Activated T-cell treated with anti-CD3 and anti-CD28 coated beads, Interleukin-2, amount 50 U/mL, for 72 hours (primary cell): Measurements from ENCODE around the gene CD82. TPM values are rescaled to one million over a fixed set of nuclear protein-coding genes. Genes with fewer than 3 reads are reported as not detected.
"Not testable (repeated sequence)": the region's sequence is repeated elsewhere in the genome, so short reads cannot be mapped to it uniquely, and the experiment has no call there.

Experiments used
- ATAC-seq, 2 donors: fragments of 150-1000 bp; cut with Tn5 transposase; replicated peaks in 1 of 2; 2 replicates each; pipeline ENCODE4 v1.10.0; 2021; ENCODE audit warnings: moderate library complexity in 2 of 2, mild to moderate bottlenecking in 1 of 2
- DNase-seq, 2 donors: peaks; one replicate each; pipeline ENCODE4 v3.0.0; 2021 to 2022; ENCODE audit warnings: mixed read lengths in 1 of 2
- H3K27ac Mint-ChIP-seq: one replicate; pipeline ENCODE4 v1.8.0; 2022; ENCODE audit warnings: mild to moderate bottlenecking, moderate library complexity, mixed read lengths
- H3K27me3 Mint-ChIP-seq: one replicate; pipeline ENCODE4 v1.8.0; 2022; ENCODE audit warnings: low read depth, mixed read lengths
- H3K36me3 Mint-ChIP-seq, 2 donors: one replicate each; pipeline ENCODE4 v1.8.0; 2022; ENCODE audit warnings: mixed read lengths in 2 of 2, mild to moderate bottlenecking in 1 of 2; ENCODE audit not compliant: insufficient read depth in 2 of 2
- H3K4me1 Mint-ChIP-seq: one replicate; pipeline ENCODE4 v1.8.0; 2022; ENCODE audit warnings: low read depth, mixed read lengths
- H3K4me3 Mint-ChIP-seq, 2 donors: one replicate each; pipeline ENCODE4 v1.8.0; 2022; ENCODE audit warnings: mild to moderate bottlenecking in 2 of 2, mixed read lengths in 2 of 2, moderate library complexity in 2 of 2
- H3K9me3 Mint-ChIP-seq, 2 donors: one replicate each; pipeline ENCODE4 v1.8.0; 2022; ENCODE audit warnings: mixed read lengths in 2 of 2
- total RNA-seq, 2 donors: library from RNA; stranded (reverse); gene quantifications; one replicate each; pipeline ENCODE4 v1.2.3, GENCODE V29; 2022

CD82 gene
- total RNA-seq, 2 donors from 2014 or later: 364 to 421 TPM

DNA sequence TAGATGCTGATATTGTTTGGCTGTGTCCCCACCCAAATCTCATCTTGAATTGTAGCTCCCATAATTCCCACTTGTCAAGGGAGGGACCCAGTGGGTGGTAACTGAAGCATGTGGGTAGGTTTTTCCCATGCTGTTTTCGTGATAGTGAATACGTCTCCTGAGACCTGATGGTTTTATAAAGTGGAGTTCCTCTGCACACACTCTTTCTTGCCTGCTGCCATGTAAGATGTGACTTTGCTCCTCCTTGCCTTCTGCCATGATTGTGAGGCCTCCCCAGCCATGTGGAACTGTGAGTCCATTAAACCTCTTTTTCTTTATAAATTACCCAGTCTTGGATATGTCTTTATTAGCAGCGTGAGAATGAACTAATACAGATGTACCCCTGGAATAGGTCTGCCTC lies 95.1 kb downstream of the CD82 start:
- H3K4me1 Mint-ChIP-seq: peaks cover 11% of the 10 kb centered on the region
- H3K36me3 Mint-ChIP-seq, H3K9me3 Mint-ChIP-seq, ATAC-seq, H3K27ac Mint-ChIP-seq, DNase-seq, H3K4me3 Mint-ChIP-seq: not testable (repeated sequence)
- H3K27me3 Mint-ChIP-seq: peaks cover 14% of the 10 kb centered on the region

DNA sequence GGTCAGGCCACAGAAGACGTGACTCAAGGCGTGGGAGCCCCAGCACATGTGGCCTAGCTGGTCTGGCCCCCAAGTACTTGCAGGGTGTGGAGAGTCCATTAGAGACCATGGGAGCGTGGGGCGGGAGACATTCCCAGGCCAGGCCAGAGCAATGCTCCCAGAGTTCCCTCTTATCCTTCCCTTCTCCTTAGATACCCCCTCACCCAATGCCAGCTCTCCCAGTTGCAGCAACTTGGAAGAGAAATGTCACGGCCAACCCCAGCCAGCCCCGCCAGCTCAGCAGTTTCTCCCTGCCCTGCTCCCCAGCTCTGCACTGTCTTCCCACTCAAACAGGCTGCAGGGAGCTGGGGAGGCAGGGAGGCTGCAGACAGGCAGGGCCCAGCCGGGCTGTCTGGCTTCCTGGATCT lies 95.9 kb downstream of the CD82 start:
- Mint-ChIP-seq H3K27ac (no peak overlapping the region), H3K4me1 (peaks cover 11% of the 10 kb centered on the region), H3K27me3 (peaks cover 9% of the 10 kb centered on the region), H3K4me3 (no peak overlapping the region), H3K9me3 (peaks cover 3% of the 10 kb centered on the region in 2 donors), H3K36me3 (peaks cover 0 to 1% of the 10 kb centered on the region in 2 donors)
- no peak for ATAC-seq
- DNase-seq: no peak

Other genes with a start within 250 kb of the CD82 start
- gene TSPAN18, start 161.3 kb downstream of the CD82 start, total RNA-seq: 1 to 10 TPM; 1.3 to 1.8 TPM